ENCODE results near the gene SHISA9. TPM values are rescaled to one million over a fixed set of nuclear protein-coding genes. Genes with fewer than 3 reads are reported as not detected.

The SHISA9 gene
- total RNA-seq, 4 donors from 2014 or later: 0.19 TPM; not detected in 3

DNA sequence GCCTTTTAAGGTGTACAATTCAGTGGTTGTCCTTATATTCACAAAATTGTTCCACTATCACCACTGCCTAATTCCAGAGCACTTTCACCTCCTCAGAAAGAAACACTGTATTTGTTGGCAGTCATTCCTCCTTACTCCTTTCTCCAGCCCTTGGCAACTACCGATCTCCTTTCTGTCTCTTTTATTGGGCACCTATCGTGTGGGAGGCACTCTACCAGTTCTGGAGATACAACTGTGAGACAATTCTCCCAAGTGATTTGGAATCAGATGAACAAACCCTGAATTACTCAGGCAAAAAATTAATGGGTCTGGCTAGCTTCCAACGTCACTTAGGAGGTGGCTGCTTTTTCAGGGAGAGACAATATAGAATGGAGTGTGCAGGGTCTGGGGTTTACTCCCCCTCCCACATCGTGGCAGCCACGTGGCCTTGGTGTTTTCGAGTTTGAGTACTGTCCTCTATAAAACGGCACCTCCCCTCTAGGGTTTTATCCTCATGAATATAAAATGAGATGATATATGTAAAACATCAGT lies 63.9 kb downstream of the SHISA9 start:
- 47 to 60% methylated on average over 7 of the region's 7 CpGs for WGBS, 2 donors

DNA sequence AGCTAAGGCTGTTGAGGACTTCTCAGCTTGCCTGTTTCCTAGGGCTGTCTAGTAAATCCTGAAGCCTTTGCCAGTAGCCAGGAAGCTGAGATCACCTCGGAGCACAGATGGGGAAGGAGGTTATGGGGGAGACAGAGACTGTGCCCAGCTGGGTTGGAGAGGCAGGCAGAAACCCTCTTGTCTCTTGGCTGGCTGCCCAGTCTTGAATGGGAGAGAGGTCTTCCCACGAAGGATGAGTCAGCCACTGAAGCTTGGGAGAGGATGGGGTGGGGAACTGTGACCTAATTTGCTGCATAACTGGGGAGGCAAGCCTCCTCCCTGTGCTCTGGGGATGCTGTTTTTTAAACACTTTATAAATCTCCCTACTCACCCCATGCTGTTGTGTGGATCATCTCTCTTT lies 69.8 kb downstream of the SHISA9 start:
- no peaks in the 10 kb centered on the region for H3K4me1 ChIP-seq
- H3K27ac ChIP-seq: no peak overlapping the region
- H3K27me3 ChIP-seq: peaks cover 0 to 2% (median 0%) of the 10 kb centered on the region in 4 donors
- no peaks in the 10 kb centered on the region for H3K9me3 ChIP-seq
- TF ChIP-seq, protein P1, sequence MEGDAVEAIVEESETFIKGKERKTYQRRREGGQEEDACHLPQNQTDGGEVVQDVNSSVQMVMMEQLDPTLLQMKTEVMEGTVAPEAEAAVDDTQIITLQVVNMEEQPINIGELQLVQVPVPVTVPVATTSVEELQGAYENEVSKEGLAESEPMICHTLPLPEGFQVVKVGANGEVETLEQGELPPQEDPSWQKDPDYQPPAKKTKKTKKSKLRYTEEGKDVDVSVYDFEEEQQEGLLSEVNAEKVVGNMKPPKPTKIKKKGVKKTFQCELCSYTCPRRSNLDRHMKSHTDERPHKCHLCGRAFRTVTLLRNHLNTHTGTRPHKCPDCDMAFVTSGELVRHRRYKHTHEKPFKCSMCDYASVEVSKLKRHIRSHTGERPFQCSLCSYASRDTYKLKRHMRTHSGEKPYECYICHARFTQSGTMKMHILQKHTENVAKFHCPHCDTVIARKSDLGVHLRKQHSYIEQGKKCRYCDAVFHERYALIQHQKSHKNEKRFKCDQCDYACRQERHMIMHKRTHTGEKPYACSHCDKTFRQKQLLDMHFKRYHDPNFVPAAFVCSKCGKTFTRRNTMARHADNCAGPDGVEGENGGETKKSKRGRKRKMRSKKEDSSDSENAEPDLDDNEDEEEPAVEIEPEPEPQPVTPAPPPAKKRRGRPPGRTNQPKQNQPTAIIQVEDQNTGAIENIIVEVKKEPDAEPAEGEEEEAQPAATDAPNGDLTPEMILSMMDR (IDR thresholded peaks at IDR 0.05): no peak
- no peak for DNase-seq
- H3K36me3 ChIP-seq: no peaks in the 10 kb centered on the region
- H3K4me3 ChIP-seq: no peak overlapping the region
- intact Hi-C loops (cut with DNase I): no loop called here
- 4 to 8% methylated on average over 2 of the region's 2 CpGs for WGBS, 2 donors

More for the DNA sequence above, 63.9 kb downstream of the SHISA9 start:
- intact Hi-C loops (cut with DNase I): no loop called here
- no peak for TF ChIP-seq POLR2A (IDR thresholded peaks at IDR 0.05)
- TF ChIP-seq, protein P1 (IDR thresholded peaks at IDR 0.05): no peak
- H3K4me3 ChIP-seq: no peak overlapping the region
- H3K27me3 ChIP-seq: no peaks in the 10 kb centered on the region
- no peak for DNase-seq
- no peak overlapping the region for H3K27ac ChIP-seq
- no peaks in the 10 kb centered on the region for H3K36me3 ChIP-seq
- H3K4me1 ChIP-seq: no peaks in the 10 kb centered on the region
- no peaks in the 10 kb centered on the region for H3K9me3 ChIP-seq

- Histone ChIP-seq H3K27me3 (peaks cover 0 to 2% (median 0%) of the 10 kb centered on the region in 4 donors), H3K4me1 (no peaks in the 10 kb centered on the region), H3K36me3 (no peaks in the 10 kb centered on the region), H3K4me3 (no peak overlapping the region), H3K9me3 (no peaks in the 10 kb centered on the region), H3K27ac (no peak overlapping the region)
- TF ChIP-seq, protein P1 (IDR thresholded peaks at IDR 0.05): no peak
- no peak for TF ChIP-seq POLR2A (IDR thresholded peaks at IDR 0.05)
- 87 to 90% methylated on average over 3 of the region's 3 CpGs for WGBS, 2 donors
- no peak for DNase-seq
- intact Hi-C loops (cut with DNase I): no loop called here
Measured at GRCh38 chr16:12972246-12972645, 70.8 kb downstream of the SHISA9 start.

DNA sequence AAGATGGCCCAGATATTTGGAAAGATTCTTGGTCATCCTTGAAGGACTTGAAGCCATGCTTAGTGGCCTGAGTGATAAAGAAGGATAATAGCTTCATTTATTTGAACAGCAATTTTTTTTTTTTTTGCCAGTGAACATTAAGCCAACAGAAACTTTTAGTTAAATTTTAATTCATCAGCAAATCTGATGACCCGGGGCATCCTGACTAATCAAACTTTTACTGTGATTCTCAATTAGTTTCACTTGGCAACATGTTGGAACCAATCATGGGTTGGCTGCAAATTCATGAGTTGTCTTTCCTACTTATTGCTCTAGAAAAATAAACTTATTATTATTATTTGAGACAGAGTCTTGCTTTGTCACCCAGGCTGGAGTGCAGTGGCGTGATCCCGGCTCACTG lies 74.4 kb downstream of the SHISA9 start:
- intact Hi-C loops (cut with DNase I): no loop called here
- 81 to 84% methylated on average over 3 of the region's 3 CpGs for WGBS, 2 donors

GRCh38 chr16:12976496-12976895 lies 75.1 kb downstream of the SHISA9 start:
- Histone ChIP-seq H3K27me3 (peaks cover 0 to 2% (median 0%) of the 10 kb centered on the region in 4 donors), H3K4me3 (no peak overlapping the region), H3K27ac (no peak overlapping the region), H3K4me1 (no peaks in the 10 kb centered on the region), H3K9me3 (no peaks in the 10 kb centered on the region), H3K36me3 (no peaks in the 10 kb centered on the region)
- 49 to 52% methylated on average over 2 of the region's 2 CpGs for WGBS, 2 donors
- intact Hi-C loops (cut with DNase I): no loop called here
- no peak for DNase-seq
- TF ChIP-seq, protein P1 (IDR thresholded peaks at IDR 0.05): no peak
- TF ChIP-seq POLR2A (IDR thresholded peaks at IDR 0.05): no peak

More for the DNA sequence above, 74.4 kb downstream of the SHISA9 start:
- no peaks in the 10 kb centered on the region for H3K36me3 ChIP-seq
- H3K27me3 ChIP-seq: peaks cover 0 to 2% (median 0%) of the 10 kb centered on the region in 4 donors
- no peak for DNase-seq
- TF ChIP-seq, protein P1 (IDR thresholded peaks at IDR 0.05): no peak
- no peak for TF ChIP-seq POLR2A (IDR thresholded peaks at IDR 0.05)
- H3K4me3 ChIP-seq: no peak overlapping the region
- no peaks in the 10 kb centered on the region for H3K9me3 ChIP-seq
- no peak overlapping the region for H3K27ac ChIP-seq
- no peaks in the 10 kb centered on the region for H3K4me1 ChIP-seq
